DMS153 (cell line): Measurements from ENCODE around the gene NDUFS4.
"Not testable (repeated sequence)": the region's sequence is repeated elsewhere in the genome, so short reads cannot be mapped to it uniquely, and the experiment has no call there.

Experiments used
- DNase-seq: peaks from one replicate; lab custom pipeline; 2025; lab: John Stamatoyannopoulos, UW

Gene NDUFS4

DNA sequence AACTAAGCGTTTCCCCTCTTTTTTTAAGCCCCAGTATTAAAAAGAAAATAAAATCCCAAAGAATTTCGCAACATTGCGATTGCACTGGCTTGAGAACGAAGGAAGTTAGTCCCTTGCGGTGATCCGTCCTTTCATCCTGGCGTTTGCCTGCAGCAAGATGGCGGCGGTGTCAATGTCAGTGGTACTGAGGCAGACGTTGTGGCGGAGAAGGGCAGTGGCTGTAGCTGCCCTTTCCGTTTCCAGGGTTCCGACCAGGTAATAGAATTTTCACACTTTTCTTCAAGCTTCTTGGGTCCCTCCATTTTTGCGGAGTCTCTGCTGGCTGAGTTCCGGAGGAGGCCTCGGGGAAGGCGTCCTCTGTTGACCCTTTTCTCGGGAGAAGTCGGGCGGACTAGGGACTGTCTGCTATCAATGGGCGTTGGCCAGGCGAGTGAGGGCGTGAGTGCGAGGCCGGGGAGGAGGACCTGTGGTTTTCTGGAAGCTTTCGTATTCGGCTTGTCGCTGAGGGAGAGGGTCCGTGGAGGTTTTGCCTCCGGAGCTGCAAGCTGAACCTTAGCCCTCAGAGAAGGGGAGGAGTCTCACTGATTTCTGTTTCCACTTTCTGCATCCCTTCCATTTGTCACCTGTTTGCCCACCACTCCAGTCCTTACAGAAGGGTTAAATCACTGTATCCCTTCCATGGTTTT lies at the start of gene NDUFS4:
NDUFS4 (plus strand) TSS at position 134 of the 686 bp plus-strand sequence; CDS start at position 158, 24 bp downstream.
- DNase-seq: peak; percentile 12

DNA sequence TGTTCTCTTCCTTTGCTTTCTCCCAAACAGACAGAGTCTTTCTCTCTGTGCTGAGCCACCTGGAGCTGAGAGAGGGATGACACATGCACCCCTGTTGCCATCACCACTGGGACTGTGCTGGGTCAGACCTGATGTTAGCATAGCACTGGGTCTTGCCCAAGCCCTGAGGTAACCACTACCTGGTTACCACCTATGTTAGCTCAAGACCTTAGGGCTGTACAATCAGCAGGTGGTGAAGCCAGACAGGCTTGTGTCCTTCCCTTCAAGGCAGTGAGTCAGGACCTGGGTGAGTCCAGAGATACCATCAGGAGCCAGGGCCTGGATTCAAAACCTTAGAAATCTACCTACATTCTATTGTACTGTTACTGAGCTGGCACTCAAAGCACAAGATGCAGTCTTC lies 47.9 kb upstream of the NDUFS4 start:
- DNase-seq: no peak

DNA sequence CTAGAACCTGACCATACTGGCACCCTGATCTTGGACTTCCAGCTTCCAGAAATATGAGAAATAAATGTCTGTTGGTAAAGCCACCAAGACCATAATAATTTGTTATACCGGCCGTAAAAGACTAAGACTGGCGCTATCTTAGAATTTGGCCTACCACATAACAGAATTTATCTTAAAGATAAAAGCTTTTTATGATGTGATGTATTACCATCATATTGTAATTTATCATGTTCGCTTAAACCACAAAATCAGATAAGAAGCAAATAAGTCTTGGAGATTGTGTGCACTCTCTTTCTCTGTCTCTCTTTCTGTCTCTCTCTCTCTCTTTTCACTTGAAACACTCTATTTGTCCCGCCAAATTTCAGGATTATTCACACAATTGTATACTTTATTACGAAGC lies 44.5 kb upstream of the NDUFS4 start:
- DNase-seq: no peak

DNA sequence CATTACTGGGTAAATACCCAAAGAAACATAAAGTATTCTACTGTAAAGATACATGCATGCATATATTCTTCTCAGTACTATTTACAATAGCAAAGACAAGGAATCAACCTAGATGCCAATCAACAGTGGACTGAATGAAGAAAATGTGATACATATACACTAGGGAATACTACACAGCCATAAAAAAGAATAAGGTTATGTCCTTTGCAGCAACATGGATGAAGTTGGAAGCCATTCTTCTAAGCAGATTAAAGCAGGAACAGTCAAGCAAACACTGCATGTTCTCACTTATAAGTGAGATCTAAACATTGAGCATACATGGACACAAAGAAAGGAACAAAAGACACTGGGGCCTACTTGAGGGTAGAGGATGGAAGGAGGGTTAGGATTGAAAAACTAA lies 39.6 kb upstream of the NDUFS4 start:
- no peak for DNase-seq

DNA sequence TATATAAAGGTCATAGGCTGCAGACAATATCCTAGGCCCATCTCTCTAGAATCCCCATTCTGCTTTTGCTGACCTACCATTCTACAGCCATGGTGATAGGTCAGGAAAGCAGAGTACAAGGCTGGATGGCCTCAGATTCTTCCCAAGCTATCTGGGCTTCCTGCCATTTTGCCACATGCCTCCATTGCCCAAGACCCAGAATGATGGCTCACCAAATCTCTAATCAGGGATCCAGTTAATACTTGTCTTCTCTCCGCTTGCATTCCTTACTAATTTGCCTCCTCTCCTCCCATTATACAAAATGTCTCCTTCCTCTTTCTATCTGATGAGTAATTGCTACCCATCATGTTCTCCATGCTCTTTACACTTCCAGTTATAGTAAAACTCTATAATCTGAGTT lies 22.7 kb upstream of the NDUFS4 start:
- no peak for DNase-seq

DNA sequence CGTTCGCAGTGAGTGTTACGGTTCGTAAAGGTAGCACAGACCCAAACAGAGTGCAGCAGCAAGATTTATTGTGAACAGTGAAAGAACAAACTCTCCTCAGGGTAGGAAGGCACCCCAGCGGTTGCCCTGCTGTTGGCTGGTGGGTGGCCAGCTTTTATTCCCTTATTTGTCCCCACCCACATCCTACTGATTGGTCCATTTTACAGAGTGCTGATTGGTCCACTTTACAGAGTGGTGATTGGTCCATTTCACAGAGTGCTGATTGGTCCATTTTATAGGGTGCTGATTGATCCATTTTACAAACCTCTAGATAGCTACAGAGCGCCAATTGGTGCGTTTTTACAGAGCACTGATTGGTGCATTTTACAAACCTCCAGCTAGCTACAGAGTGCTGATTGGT lies 19.7 kb upstream of the NDUFS4 start:
- not testable (repeated sequence) for DNase-seq

DNA sequence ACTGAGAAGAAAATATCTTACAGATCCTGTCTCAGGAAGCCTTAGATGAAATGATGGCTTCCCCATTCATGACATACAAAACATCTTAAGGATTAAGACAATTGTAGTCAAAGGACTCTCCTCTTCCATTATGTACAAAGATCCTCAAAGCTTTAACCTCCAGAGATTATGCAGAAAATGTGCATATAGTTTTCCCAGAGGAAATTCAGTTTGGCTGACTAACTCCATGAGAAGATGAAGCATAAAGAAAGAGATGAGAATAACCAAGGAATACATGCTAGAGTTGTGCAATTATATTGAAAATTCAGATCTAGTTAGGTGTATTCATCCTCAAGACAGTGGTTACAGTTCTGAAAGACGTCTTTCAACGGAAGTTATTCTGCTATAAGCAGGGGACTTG lies 18.6 kb upstream of the NDUFS4 start:
- no peak for DNase-seq

DNA sequence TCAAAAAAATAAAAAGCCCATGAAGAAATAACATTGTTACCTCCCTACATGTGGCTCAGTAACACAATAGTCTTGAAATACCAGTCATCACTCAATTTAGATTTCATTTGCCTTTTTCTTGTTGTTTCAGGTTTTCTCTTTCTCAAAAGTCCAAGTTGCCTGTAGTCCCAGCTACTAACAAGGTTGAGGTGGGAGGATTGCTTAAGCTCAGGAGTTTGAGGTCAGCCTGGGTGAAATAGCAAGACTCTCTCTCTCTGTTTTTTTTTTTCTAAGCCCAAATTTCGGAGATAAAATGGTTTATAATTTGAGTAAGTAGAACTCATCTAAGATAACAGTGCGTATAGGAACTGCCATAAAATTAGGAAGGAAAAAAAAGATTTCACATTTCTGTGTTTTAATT lies 17.5 kb upstream of the NDUFS4 start:
- no peak for DNase-seq

DNA sequence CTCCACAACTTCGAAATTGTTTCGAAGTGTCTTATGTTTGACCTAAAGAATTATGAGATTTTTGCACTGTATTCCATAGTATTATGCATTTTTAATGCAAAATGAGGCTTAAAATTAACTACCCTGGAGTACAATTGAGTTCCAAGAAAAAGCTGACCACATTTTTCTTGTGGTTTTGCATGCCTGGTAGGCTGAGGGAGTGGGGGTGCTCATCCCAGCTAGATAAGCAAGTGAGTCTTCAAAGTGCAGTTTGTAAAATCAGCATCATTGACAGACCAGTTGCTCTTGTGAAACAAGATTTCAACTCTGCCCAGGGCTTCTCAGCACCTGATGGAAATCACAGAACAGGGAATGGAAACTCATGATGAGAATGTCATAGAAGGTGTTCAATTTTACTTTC lies 17.0 kb upstream of the NDUFS4 start:
- DNase-seq: no peak

DNA sequence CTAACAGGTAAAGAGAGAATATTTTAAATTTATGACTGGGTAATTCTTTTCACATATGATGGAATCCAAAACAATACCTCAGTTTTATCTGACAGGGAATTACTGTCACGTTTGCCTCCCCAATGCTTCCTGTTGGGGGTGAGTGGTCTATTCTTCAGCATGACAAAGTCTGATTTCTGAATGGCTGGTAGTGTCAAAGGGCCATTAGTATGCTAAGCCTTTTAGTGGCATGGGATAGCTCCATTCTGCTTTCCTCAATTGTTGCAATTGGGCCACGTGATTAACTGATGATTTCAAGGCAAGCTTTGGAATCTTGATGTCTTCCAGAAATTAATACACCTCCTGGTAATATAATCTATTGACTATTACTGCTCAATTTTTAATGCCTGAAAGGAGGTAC lies 14.7 kb upstream of the NDUFS4 start:
- DNase-seq: no peak

DNA sequence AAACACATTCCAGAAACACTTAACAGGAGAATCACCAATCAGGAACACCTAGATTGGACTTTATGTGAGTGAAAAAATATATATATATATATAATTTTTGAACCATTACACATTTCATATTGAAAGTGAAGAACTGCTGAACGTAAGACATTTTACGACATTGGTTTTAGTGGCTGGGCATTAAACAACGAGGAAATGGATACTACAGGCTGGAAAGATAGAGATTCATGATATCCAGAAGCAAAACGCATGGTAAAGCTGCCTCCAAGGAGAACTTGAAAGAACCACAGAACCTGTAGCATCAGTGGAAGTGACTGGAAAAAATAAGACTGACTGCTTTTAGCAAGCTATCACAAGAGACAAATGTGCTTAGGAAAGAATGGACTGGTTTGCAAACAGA lies 13.2 kb upstream of the NDUFS4 start:
- no peak for DNase-seq

DNA sequence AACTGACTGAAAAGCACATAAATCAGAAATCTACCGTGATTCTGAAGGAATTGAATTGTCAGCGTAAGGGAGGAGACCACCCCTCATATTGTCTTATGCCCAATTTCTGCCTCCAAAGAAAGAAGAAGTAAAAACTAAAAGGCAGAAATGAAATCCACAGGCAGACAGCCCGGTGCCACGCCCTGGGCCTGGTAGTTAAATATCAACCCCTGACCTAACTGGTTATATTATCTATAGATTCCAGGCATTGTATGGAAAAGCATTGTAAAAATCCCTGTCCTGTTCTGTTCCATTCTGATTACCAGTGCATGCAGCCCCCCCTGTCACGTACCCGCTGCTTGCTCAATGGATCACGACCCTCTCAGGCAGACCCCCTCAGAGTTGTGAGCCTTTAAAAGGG lies 11.9 kb upstream of the NDUFS4 start:
- DNase-seq: not testable (repeated sequence)

DNA sequence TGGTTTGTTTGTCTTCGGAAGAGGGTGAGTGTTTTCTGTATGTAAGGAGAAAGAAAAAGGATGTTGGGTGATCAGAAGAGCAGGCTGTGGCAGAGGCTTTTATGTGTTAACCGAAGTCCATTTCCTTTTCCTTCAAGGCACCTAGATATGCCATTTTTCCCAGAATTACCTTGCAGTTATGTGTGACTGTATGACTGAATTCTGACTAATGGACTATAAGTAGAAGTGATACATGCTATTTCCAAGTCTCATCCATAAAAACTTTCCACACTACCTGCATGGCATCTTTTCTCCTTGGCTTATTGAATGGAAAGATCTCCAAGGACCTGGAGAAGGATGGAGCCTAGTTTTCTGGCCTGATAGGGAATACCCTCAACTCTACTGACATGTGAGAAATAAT lies 10.6 kb upstream of the NDUFS4 start:
- no peak for DNase-seq

DNA sequence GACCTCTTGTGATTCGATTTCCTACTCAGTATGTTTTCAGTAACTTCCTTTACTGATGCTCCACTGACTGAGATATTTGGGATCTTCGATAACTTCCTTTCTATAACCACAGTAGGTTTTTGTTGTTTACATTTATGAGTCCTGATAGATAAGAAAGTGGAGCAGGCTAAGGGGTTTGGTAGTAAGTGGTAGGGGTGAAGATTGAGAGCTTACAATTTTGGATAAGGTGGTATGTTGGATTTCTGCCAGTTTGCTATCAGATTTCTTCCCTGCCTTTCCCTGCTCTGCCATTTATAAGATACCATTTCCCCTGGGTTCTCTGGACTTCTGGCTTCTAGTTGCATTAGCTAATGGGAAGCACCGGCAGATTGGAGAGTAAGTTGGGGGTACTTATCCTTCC lies 7.9 kb upstream of the NDUFS4 start:
- no peak for DNase-seq

DNA sequence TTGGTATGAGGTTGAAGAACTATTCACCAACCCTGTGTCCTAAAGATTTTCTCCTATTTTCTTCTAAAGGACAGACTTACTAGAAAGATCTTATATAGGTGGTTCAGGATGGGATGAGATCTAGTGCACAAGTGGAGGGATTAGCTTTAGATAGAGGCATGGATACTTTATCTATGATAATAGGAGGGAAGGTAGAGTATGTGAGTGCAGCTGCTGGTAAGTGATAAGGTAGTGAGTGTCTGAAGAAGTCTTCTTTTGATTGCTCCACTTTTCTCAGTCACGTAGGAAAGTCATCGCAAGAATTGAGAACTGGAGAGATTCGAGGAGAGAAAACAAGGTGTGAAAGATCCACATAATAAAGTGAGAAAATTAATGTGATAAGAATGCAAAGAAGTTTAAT lies 6.0 kb upstream of the NDUFS4 start:
- no peak for DNase-seq

DNA sequence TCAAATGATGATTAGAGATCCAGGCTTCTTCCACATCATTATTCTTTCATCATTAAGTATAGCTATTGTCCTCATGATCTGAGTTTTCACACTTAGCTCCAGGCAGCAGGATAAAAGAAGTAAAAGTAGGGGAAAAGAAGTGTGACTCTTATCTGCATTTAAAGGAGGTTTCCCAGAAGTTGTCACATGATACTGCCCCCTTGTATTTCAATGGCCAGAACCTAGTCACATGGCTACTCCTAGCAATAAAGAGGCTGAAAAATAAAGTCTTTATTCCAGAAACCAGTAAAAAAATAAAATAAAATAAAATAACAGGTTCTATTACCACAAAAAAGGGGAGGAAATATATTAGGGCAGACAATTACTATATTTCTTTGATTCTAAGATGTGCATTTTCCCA lies 5.3 kb upstream of the NDUFS4 start:
- no peak for DNase-seq

DNA sequence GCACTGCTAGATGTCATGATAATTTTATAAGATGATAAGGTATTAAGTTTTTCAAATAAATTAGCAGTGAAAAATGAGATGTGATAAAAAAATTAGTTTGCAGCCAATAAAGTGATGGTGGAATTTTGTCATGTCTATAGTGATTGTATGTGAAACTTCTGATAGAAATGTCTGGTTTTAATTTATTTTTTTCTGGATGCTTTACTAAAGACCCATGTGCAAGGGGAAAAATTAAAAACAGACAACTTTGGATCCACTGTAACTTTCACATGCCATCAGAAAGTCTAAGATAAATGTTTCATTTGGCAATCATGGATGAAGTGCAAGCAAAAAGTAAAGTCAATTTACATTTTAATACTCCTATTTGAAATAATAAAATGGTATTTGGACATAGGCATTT lies 4.4 kb upstream of the NDUFS4 start:
- no peak for DNase-seq

DNA sequence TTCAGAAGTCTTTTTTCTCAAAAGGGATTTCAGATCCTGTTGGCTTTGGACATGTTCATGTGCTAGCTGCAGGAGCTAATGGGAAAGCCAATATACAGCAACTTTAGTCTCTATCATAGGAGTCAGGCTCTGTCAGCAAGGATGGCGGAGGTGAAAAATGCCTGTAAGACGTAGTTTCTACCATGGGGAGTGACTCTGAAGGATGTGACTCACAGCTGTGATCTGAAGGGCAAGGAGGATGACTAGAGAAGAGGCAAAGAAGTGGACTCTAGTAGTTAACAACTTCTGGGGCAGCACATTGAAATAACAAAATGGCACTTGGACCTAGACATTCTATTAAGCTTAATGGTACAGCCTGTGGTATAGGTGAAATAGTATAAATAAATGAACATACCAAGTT lies 3.1 kb upstream of the NDUFS4 start:
- DNase-seq: no peak

DNA sequence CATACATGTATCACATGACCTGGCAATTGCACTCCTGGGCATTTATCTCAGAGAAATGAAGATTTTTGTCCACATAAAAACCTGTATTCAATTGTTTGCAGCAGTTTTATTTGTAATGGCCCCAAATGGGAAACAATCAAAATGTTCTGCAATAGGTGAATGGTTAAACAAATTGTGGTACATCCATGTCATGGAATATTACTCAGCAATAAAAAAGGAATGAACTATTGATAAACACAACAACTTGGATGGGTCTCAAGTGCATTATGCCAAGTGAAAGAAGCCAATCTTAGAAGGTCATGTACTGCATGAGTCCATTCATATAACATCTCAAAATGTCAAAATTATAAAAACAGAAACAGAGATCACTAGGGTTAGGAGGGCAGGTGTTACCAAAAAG lies 1.5 kb upstream of the NDUFS4 start:
- no peak for DNase-seq

DNA sequence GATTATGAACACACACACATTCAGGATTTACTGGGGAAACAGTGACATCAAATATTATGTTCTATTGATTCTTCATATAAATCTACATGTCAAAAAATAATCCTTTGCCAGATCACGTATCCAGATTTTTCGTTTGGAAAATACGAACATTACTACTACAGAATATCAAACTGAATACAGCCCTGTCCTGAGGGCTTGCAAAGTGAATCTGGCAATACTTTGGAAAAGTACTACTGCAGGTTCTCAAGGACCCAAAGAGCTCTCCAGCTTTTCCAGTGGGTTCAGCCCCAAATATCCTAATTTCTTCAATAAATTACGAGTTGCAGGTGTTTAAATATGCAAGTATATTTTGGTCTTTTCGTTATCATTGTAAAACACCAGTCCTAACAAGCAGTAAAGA lies 411 bp upstream of the NDUFS4 start:
- no peak for DNase-seq

DNA sequence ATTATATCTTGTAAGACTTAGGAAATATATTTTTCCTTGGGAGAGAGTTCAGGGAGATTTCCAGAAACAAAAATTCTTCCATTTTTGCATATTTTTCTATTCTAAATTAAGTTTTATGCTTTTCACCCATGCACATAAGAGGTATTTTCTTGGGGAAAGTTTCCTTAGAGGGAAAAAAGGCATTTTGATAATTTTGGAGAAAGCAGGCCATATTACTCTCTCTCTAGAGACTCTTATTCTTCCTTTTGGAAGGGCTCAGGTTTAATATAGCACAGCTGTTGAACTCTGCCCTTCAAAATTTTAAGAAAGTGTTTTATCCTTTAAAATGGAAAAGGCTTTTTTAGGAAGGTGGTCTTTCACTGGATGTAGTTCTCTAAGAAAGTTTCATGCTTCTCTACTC lies 8.0 kb downstream of the NDUFS4 start:
- no peak for DNase-seq

DNA sequence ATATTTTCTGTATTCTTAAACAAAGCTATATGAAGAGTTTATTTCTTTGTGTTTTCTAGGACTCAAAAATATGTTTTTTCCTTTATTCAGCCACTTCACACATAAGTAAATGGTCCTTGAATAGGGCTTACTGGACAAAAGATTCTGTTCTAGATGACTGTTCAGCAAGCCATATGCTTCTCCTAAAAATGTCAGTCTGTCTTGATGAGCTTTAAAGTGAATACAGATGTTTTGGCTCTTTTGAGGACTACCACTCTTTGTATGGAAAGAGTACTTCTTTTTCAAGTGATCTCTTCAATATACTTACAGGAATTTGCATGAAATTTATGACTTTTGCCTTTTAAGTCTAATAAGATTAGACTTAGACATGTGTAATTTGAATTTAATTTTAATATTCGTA lies 8.4 kb downstream of the NDUFS4 start:
- no peak for DNase-seq

DNA sequence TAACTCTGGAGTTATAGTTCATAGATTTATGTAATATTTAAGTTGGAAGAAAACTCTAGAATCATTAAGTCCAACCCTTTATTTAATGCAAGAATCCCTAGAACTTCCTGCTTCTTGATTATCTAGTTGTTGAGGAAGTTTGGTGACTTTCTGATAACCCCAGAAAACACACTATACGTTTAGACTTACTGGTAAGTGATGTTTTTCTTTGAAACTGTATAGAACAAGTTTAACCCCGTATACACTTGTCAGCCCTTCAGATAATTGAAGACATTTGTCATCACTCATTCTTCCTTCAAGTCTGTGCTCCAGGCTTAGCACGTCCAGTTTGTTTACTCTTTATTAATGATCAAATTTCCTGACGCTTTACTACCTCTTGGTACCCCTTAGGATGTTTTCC lies 9.0 kb downstream of the NDUFS4 start:
- no peak for DNase-seq

DNA sequence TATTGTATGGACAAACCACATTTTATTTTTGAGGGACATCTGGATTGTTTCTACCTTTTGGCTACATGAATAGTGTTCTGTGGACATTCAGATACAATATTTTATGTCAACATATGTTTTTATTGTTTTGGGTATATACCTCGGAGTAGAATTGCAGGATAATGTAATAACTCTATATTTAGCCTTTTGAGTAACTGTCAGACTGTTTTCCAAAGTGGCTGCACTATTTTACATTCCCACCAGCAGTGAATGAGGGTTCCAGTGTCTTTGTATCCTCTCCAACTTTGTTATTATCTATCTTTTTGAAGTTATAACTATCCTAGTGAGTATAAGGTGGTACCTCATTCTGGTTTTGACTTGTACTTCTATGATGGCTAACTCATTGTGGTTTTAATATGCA lies 11.0 kb downstream of the NDUFS4 start:
- no peak for DNase-seq

DNA sequence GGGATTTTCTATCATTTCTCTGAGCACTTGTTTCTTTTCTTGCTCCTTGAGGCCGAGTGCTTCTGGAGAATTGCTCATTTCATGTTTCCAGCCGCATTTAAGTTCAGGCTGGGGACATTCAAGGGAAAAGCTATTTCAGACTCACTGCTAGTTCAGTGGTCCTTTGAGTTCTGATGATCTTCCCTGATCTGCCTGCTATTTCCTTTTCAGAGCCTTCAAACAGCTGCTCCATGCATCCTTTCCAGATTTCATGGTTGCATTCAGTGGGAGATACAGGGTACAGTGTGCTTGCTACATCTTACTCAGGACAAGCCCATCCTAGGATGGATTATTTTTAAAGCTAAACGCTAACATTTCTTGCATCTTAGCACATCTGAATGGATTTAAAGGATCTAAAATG lies 14.7 kb downstream of the NDUFS4 start:
- no peak for DNase-seq
